Putamen (tissue), 1 donor: ENCODE data around the gene ZC3H12D.

Source experiments
- DNase-seq: peaks from one replicate; pipeline ENCODE4 v3.0.0-alpha.2; 2016; ENCODE audit warnings: low spot score

ZC3H12D gene

DNA sequence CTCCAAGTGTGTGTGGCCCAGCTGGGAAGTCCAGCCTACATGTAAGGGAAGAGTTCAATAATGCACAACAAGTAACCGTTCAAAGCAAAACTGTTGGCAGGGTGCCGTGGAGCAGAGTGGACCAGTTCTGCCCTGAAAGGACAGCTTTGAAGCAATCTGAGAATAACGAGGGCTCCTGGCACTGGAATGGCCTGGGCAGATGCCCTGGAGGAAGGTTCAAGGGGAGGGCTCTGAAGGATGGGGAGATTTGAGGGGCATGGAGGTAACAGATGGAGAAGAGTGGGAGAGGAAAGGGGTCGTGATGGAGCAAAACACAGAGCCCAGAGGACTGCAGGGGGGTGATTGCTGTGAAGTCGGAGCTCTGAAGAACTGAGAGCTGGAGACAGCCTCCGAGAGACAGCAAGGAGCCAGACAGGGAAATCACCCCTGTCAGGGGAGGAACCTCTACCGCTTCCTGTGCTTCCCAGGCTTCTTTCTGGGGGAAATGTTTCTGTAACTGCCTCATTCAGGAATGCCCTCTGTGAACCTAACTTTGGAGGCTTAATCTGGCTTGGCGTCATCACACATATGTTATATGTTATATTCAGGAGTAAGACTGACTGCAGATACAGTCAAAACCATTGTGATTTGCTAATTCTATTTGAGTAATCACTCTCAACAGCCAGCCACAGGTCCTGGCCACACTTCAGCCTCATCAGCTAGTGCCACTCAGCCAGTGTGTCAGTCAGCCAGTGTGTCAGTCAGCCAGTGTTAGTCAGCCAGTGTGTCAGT, 41.2 kb downstream of the ZC3H12D start:
- no peak for DNase-seq

DNA sequence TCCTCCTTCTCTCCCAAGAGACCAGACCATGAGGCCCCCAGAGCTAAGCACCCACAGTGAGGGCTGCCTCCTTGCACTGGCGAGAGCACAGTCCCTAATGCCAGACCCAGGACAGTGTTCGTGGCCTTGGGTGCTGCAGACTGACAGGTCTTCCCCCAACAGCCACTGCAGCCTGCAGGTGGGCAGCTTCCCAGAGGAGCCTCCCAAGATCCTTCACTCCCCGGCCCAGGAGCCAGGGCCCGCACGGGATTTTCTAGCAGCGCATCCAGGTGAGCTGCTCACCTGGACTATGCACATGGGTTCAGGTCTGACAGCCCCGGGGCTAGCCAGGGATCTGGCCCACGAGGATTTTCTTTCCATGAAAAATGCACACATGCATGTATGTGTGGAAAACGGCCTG, 43.1 kb downstream of the ZC3H12D start:
- no peak for DNase-seq

DNA sequence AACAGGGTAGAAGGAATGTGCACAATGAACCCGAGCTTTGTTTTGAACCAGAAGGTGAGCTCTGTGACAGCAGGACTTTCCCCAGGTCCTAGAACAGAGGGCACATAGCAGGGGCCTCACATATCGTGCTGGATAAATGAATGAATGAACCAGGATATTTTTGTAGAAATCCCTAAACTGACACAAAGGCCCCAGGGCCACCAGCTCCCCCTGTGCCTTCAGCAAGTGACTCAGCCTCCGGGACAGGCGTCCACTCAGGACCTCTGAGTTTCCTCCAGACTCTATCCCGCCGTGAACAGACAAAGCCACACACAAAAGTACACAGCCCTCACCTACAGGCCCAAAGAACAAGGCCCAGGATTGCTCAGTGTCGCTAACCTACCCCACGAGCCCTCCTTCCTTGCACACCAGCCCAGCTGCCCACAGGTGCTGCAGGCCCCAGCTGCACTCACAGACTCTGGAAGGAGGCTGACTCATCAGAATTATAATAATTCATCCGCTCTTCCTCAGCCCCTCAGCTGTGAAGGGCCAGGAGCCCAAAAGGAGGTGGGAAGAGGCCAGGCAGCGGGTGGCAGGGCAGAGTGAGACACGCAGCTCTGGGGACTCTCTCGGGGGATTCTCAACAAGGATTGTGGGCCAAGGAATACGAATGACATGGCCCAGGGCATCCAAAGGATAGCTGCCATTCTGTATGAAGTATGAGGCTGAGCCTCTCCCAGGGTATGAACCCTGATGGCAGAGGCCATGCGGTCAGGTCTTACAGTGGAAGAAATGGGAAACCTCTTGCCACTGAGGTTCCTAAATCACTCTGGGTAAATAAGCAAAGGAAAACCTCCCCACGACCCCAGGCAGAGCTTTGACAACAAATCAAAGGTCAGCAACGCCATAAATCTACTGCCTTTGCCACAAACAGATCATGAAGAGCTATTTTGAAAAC, 43.8 kb downstream of the ZC3H12D start:
- DNase-seq: no peak

- DNase-seq: no peak
Measured at GRCh38 chr6:149439626-149440025, 45.2 kb downstream of the ZC3H12D start.

GRCh38 chr6:149438855-149439254, 46.0 kb downstream of the ZC3H12D start:
- no peak for DNase-seq

DNA sequence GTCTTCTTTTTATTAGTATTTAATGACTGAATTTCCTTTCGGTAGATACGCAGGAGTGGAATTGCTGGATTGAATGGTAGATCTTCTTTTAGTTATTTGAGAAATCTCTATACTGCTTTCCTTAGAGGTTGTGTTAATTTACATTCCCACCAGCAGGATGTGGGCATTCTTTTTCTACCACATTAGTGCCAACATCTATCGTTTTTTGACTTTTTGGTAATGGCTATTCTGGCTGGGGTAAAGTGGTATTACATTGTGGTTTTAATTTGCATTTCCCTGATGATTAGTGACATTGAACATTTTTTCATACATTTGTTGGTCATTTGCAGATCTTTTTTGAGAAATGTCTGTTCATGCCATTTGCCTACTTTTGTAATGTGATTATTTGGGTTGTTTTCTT, 47.6 kb downstream of the ZC3H12D start:
- no peak for DNase-seq

DNA sequence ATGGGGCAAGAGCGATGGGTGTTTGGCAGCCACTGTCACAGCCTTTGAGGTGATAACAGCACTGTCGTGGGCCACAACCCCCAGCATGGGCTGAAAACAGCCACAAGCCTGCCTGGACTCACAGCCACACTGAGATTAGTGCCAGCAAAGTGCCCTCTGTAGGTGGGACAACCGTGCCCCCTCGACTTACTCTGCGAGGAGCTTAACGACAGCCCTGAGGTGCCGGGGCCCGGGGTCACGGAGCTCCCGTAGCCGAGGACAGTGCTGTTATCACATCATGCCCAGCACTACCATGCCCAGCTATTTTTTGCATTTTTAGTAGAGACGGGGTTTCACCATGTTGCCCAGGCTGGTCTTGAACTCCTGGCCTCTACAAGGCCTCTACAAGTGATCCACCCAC, 48.2 kb downstream of the ZC3H12D start:
- no peak for DNase-seq

GRCh38 chr6:149435919-149436586, 48.8 kb downstream of the ZC3H12D start:
- DNase-seq: no peak

DNA sequence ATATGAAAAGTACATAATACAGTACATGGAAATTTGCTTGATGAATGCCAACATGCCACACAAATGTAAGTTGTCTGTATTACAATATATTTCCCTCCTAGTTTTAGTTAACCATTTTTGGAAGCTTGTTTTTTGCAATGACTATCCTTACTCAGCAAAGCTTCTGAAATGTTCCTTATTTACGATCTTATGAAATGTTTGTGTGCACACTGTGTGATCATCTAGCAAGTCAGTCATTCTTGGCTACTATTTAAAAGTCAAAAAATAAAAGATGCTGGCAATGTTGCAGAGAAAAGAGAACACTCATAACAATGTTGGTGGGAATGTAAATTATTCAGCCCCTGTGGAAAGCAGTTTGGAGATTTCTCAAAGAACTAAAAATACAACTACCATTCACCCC, 50.9 kb downstream of the ZC3H12D start:
- no peak for DNase-seq

- no peak for DNase-seq
Measured at GRCh38 chr6:149433405-149433804, 51.4 kb downstream of the ZC3H12D start.

- DNase-seq: peak; percentile 83
Measured at GRCh38 chr6:149431905-149432775, 52.7 kb downstream of the ZC3H12D start.

DNA sequence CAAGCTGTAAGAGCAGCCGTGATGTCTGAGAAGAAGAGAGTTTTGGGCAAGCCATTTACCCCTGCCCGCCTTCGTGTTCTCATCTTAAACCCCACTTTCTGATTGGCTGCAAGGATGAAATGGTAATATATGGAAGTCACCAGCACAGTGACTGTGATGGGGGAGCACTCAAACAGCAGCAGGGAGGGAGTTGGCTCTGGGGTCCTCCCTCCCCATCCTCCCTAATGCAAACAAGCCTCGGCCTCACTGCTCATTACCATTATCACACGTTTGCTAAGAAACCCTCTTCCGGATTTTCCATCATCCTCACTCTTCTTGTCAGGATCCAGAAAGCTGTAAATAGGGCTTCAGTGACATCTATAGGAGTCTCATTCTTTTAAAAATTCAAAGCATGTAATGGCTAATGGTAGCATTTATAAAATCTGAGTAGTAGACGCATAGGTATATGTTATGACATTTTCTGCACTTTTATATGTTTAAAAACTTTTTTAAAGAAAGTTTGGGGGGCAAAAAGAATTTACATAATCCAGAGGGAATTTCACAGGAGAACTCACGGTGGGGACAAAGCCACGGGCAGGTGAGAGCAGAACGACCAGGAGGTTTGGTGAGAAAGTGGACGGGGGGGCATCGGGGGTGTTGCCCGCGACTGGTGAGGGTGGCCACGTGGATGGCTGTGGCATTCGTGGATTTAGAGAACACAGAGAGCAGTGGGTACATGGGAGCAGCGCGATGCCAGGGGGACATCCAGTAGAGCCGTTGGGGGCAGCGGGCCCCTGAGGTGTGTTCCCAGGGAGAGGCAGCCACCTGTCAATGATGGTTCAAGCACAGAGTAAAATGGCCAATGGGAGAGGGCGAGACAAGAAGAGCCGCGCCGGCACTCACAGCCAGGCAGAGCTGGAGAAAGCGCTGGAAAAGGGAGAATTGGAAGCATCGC, 55.1 kb downstream of the ZC3H12D start:
- DNase-seq: no peak

DNA sequence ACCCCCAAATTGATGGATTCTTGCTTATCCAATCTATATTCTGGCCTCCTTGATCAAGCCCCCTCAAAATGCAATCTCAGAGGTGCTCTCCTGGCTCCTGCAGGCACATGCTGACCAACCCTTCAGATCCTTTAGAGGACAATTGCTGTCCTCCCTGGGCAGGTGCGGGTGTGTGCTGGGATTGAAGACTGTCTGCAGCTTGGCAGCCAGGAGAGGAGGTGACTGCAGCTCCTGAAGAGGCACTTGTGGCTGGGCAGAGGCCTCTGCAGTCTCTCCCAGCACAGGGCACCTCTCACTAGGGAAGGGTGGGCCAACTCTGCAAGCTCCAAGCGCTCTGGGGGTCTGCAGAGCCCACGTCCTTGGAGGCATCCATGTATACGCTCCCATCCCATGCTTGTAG, 56.2 kb downstream of the ZC3H12D start:
- no peak for DNase-seq

DNA sequence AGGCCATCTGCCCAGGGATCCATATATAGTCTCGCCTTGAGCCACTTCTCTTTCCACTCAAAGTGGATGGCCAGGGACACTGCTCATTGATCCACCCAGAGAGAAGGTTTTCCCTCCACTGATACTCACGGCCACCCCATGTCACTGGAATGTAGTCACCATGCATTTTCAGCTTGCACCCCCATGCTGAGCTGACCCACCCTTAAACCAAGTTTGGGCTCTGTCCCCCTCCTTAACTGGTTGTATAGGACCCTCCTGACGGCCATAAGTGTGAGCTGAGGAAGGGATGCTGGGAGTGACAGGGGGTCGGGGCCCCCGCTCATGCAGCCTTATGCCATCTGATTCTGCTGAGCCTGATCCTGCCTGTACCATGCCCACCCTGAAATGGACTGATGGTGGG, 59.1 kb downstream of the ZC3H12D start:
- no peak for DNase-seq

DNA sequence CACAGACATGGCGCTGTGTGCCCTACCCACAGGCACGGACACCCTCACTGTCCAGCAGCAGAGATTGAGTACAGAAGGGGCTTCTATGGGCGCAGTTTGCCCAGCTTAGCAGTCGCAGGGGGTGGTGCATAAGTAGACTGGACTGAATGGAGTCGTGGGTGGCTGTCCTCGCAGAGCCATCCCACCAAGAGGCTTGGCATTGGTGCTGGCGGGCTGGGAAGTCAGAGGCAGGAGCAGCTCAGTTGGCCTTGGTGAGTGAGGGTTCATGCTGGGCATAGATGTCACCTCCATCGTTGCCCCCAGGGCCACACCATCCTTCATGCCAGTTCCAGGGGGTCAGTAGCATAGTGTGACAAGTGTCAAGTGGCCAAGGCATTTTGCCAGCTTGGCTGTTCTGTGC, 59.6 kb downstream of the ZC3H12D start:
- DNase-seq: no peak

GRCh38 chr6:149423964-149424440, 60.8 kb downstream of the ZC3H12D start:
- DNase-seq: no peak

DNA sequence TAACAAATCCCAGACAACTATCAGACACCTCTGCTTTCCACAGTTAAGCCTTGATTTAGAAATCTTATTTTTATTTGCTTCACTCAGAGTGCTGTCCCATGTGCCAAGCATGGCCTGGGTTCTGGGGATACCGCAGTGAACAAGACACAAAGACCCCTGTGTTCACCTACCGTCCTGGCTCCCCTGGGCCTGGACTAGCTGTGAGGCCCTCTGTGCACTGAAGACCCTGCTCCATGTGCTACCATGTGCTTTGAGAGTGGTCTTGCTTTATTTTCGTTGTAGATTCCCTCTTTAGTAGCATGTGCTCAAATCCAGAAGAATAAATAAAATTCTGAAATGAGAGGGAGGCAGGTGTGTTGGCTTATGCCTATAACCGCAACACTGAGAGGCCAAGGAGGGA, 62.2 kb downstream of the ZC3H12D start:
- DNase-seq: no peak

GRCh38 chr6:149421132-149421531, 63.7 kb downstream of the ZC3H12D start:
- DNase-seq: no peak

- no peak for DNase-seq
Measured at GRCh38 chr6:149419696-149420404, 65.0 kb downstream of the ZC3H12D start.

DNA sequence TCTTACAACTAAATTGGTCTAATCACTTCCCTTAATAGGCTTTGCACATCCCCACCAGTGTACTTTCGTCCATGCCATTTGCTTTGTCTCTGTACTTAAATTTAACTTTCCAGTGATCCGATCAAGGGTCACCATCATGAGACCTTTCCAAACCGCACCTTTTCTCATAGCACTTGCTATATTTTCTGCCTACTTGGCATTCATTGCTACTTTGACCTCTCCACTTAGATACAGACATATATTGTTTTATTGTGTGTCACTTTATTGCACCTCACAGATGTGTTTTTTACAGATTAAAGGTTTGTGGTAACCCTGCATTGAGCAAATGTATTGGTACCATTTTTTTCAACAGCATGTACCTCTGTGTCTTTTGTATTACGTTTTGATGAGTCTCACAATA, 70.0 kb downstream of the ZC3H12D start:
- no peak for DNase-seq
